Measurements from ENCODE around the gene IGFBP2. TPM values are rescaled to one million over a fixed set of nuclear protein-coding genes. Genes with fewer than 3 reads are reported as not detected.

The IGFBP2 gene
- total RNA-seq, 1 donor from 2014 or later = not detected

- TF ChIP-seq CTCF (IDR thresholded peaks at IDR 0.05) = no peak
- DNase-seq = no peak
- ATAC-seq (ENCODE audit: low read depth) = no peak
- ChIA-PET POLR2A (no interaction called here), CTCF (interaction anchor here (0.8 to 2.3 kb wide), 3 partner anchors 13 to 1028 kb away, joined by 3 to 11 read pairs (median 3); no protein-coding TSS in a partner anchor)
- Mint-ChIP-seq H3K27ac (no peak overlapping the region), H3K36me3 (ENCODE audit: low read depth) (no peaks in the 10 kb centered on the region), H3K9me3 (no peaks in the 10 kb centered on the region), H3K4me1 (no peaks in the 10 kb centered on the region), H3K27me3 (peaks cover 63% of the 10 kb centered on the region), H3K4me3 (no peak overlapping the region)
- intact Hi-C loops (cut with micrococcal nuclease) = loop anchor here (10.0 kb wide), 1 partner anchor 479 kb away; no protein-coding TSS in a partner anchor
Observed at GRCh38 chr2:216685327-216685875, 52.2 kb downstream of the IGFBP2 start.

- Mint-ChIP-seq H3K27me3 (peaks cover 67% of the 10 kb centered on the region), H3K9me3 (no peaks in the 10 kb centered on the region), H3K4me3 (no peak overlapping the region), H3K36me3 (ENCODE audit: low read depth) (no peaks in the 10 kb centered on the region), H3K27ac (no peak overlapping the region), H3K4me1 (peaks cover 7% of the 10 kb centered on the region)
- intact Hi-C loops (cut with micrococcal nuclease) = loop anchor here (10.0 kb wide), 1 partner anchor 478 kb away; no protein-coding TSS in a partner anchor
- CTCF ChIA-PET = interaction anchor here (1.1 kb wide), 1 partner anchor 824 kb away, joined by 5 read pairs; no protein-coding TSS in a partner anchor
- ATAC-seq (ENCODE audit: low read depth) (no peak), DNase-seq (no peak)
- POLR2A ChIA-PET = no interaction called here
- no peak for TF ChIP-seq CTCF (IDR thresholded peaks at IDR 0.05)
Observed at GRCh38 chr2:216687111-216687510, 53.9 kb downstream of the IGFBP2 start.

- H3K27me3 Mint-ChIP-seq = peaks cover 70% of the 10 kb centered on the region
- no peaks in the 10 kb centered on the region for H3K9me3 Mint-ChIP-seq
- CTCF ChIA-PET = interaction anchor here (1.1 kb wide), 1 partner anchor 823 kb away, joined by 5 read pairs; no protein-coding TSS in a partner anchor
- ATAC-seq (ENCODE audit: low read depth) = no peak
- no peak for TF ChIP-seq CTCF (IDR thresholded peaks at IDR 0.05)
- intact Hi-C loops (cut with micrococcal nuclease) = loop anchor here (10.0 kb wide), 1 partner anchor 477 kb away; no protein-coding TSS in a partner anchor
- H3K27ac Mint-ChIP-seq = no peak overlapping the region
- no peak for DNase-seq
- H3K4me3 Mint-ChIP-seq = no peak overlapping the region
- POLR2A ChIA-PET = no interaction called here
- H3K36me3 Mint-ChIP-seq (ENCODE audit: low read depth) = no peaks in the 10 kb centered on the region
- H3K4me1 Mint-ChIP-seq = peaks cover 12% of the 10 kb centered on the region
Observed at GRCh38 chr2:216687646-216688045, 54.4 kb downstream of the IGFBP2 start.

GRCh38 chr2:216688731-216689340 lies 55.6 kb downstream of the IGFBP2 start:
- Mint-ChIP-seq H3K36me3 (ENCODE audit: low read depth) (no peaks in the 10 kb centered on the region), H3K9me3 (no peaks in the 10 kb centered on the region), H3K4me3 (no peak overlapping the region), H3K4me1 (peaks cover 22% of the 10 kb centered on the region), H3K27ac (no peak overlapping the region), H3K27me3 (peaks cover 68% of the 10 kb centered on the region)
- no peak for TF ChIP-seq CTCF (IDR thresholded peaks at IDR 0.05)
- ChIA-PET POLR2A (no interaction called here), CTCF (interaction anchor here (1.3 kb wide), 1 partner anchor 13 kb away, joined by 3 read pairs; no protein-coding TSS in a partner anchor)
- no peak for ATAC-seq (ENCODE audit: low read depth)
- intact Hi-C loops (cut with micrococcal nuclease) = loop anchor here (10.0 kb wide), 1 partner anchor 476 kb away; no protein-coding TSS in a partner anchor
- DNase-seq = no peak

GRCh38 chr2:216689397-216689796 lies 56.2 kb downstream of the IGFBP2 start:
- CTCF ChIA-PET = interaction anchor here (1.3 kb wide), 1 partner anchor 13 kb away, joined by 3 read pairs; no protein-coding TSS in a partner anchor
- no peaks in the 10 kb centered on the region for H3K9me3 Mint-ChIP-seq
- H3K36me3 Mint-ChIP-seq (ENCODE audit: low read depth) = no peaks in the 10 kb centered on the region
- H3K27ac Mint-ChIP-seq = no peak overlapping the region
- DNase-seq = no peak
- H3K27me3 Mint-ChIP-seq = peaks cover 68% of the 10 kb centered on the region
- no peak for ATAC-seq (ENCODE audit: low read depth)
- POLR2A ChIA-PET = no interaction called here
- no peak overlapping the region for H3K4me3 Mint-ChIP-seq
- intact Hi-C loops (cut with micrococcal nuclease) = loop anchor here (10.0 kb wide), 1 partner anchor 475 kb away; no protein-coding TSS in a partner anchor
- TF ChIP-seq CTCF (IDR thresholded peaks at IDR 0.05) = no peak
- H3K4me1 Mint-ChIP-seq = peaks cover 24% of the 10 kb centered on the region

Measured in activated B cell treated with CpG ODN at 0.5 μM for 24 hours (primary cell).